Activated CD4-positive, alpha-beta T cell treated with anti-CD3 and anti-CD28 coated beads for 36 hours (primary cell): Measurements from ENCODE around the gene STOML1. TPM values are rescaled to one million over a fixed set of nuclear protein-coding genes. Genes with fewer than 3 reads are reported as not detected.
"Not testable (repeated sequence)": the region's sequence is repeated elsewhere in the genome, so short reads cannot be mapped to it uniquely, and the experiment has no call there.

Source experiments
- ATAC-seq: fragments of 200-7000 bp; cut with Tn5 transposase; one replicate; pipeline ENCODE4 v1.10.0; 2021; ENCODE audit warnings: mild to moderate bottlenecking, moderate library complexity
- CTCF ChIA-PET: fragments of 350-600 bp; sonication (Branson Sonifier 250); formaldehyde crosslinking; loops from one replicate; lab custom pipeline; 2021; ENCODE audit warnings: antibody characterized with exemption; lab: Charles Lee
- POLR2A ChIA-PET: fragments of 350-600 bp; sonication (Branson Sonifier 250); formaldehyde crosslinking; loops from one replicate; lab custom pipeline; 2021; ENCODE audit warnings: antibody characterized with exemption, inconsistent platforms; lab: Charles Lee
- DNase-seq: peaks from one replicate; pipeline ENCODE4 v3.0.0-alpha.2; 2020
- H3K27ac Mint-ChIP-seq: one replicate; pipeline ENCODE4 v1.8.0; 2021; ENCODE audit warnings: mixed read lengths
- H3K27me3 Mint-ChIP-seq: one replicate; pipeline ENCODE4 v1.8.0; 2021; ENCODE audit warnings: mixed read lengths
- H3K36me3 Mint-ChIP-seq: one replicate; pipeline ENCODE4 v1.8.0; 2021; ENCODE audit warnings: low read depth, mixed read lengths
- H3K4me1 Mint-ChIP-seq: one replicate; pipeline ENCODE4 v1.8.0; 2021; ENCODE audit warnings: mixed read lengths
- H3K4me3 Mint-ChIP-seq: one replicate; pipeline ENCODE4 v1.8.0; 2021; ENCODE audit warnings: mild to moderate bottlenecking, moderate library complexity, mixed read lengths
- H3K9me3 Mint-ChIP-seq: one replicate; pipeline ENCODE4 v1.8.0; 2021; ENCODE audit warnings: low read depth, mixed read lengths
- intact Hi-C, 2 experiments: fragments of 100-400 bp; cut with DNase I in 1 of 2; cut with micrococcal nuclease in 1 of 2; formaldehyde crosslinking; loops; one replicate each; pipeline versions ENCODE4 v1.14.2 to v1.15.1; 2022 to 2024; cut with DNase I, micrococcal nuclease
- total RNA-seq, 2 experiments: library from RNA; stranded (reverse); gene quantifications; one replicate each; pipeline ENCODE4 v1.2.3, GENCODE V29; 2021

Gene STOML1
- total RNA-seq, 2 experiments from 2014 or later = 6.3 to 7.1 TPM

DNA sequence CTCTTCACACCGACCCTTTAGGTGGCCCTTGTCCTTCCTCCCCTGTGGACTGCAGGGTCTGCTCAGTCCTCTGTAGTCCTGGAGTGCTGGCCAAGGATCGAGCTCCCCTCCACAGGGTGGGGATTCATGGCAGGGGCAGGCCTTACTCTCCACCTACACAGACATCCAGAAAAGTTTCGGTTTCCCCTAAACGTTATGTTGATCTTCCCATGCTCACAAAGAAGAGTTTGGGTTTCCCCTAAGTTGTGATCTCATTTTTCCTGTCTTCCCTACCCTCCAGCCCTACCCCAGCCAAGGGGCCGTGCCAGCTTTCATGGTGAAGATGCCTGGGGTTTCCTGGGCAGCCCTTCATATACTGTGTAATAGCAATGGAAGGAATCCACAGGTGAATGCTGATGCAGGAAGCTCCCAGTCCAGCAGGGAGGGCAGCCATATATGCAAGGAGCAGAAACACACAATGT, 10.3 kb downstream of the STOML1 start:
- peak overlapping the region; percentile 52 for H3K4me3 Mint-ChIP-seq
- ChIA-PET CTCF (interaction anchor here (0.9 to 1.8 kb wide), 6 partner anchors 9 to 25 kb away, joined by 3 to 8 read pairs (median 4); partner anchors contain the start of genes PML and STOML1), POLR2A (no interaction called here)
- peaks cover 8% of the 10 kb centered on the region for H3K36me3 Mint-ChIP-seq
- peak overlapping the region; percentile 93 for H3K27ac Mint-ChIP-seq
- no peaks in the 10 kb centered on the region for H3K9me3 Mint-ChIP-seq
- peak; percentile 50 for DNase-seq
- peak; percentile 58 for ATAC-seq
- intact Hi-C loops = no loop called here
- H3K4me1 Mint-ChIP-seq = peaks cover 25% of the 10 kb centered on the region
- no peaks in the 10 kb centered on the region for H3K27me3 Mint-ChIP-seq

DNA sequence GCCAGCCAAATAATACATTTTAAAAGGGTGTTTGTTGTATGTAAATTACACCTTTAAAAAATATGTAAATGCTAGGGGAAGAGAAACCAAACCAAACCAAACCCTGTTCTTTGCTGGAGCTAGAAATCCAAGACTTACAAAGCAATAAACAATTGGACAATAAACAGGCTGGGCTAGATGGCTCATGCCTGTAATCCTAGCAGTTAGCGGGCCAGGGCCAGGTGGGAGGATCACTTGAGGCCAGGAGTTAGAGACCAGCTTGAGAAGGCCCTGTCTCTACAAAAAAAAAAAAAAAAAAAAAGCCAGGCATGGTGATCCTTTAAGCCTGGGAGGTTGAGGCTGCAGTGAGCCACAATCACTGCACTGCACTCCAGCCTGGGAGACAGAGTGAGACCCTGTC, 12.5 kb downstream of the STOML1 start:
- Mint-ChIP-seq H3K27ac (no peak overlapping the region), H3K4me1 (peaks cover 41% of the 10 kb centered on the region), H3K4me3 (no peak overlapping the region), H3K27me3 (peaks cover 8% of the 10 kb centered on the region), H3K36me3 (peaks cover 5% of the 10 kb centered on the region), H3K9me3 (no peaks in the 10 kb centered on the region)
- DNase-seq (no peak), ATAC-seq (no peak)
- ChIA-PET POLR2A (no interaction called here), CTCF (interaction anchor here (0.5 kb wide), 1 partner anchor 591 kb away, joined by 3 read pairs; no protein-coding TSS in a partner anchor)
- intact Hi-C loops = loop anchor here in 1 of 2 experiments (5.0 kb wide), 1 partner anchor 58 kb away; no protein-coding TSS in a partner anchor

DNA sequence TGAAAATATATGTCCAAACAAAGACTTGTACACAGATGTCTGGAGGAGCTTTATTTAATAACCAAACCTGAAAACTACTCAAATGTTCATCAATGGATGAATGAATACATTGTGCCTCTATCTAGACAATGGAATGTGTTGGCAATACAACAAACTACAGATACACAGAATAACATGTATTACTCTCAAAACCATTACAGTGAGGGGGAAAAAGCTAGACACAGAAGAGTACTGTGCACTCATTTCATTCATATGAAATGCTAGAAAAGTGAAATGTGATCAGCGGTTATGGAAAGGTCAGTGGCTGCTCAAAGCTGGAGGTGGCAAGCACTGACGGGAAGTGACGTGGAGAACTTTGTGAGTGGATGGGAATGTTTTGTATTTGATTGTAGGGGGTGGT, 13.2 kb downstream of the STOML1 start:
- POLR2A ChIA-PET = no interaction called here
- peaks cover 4% of the 10 kb centered on the region for H3K9me3 Mint-ChIP-seq
- H3K36me3 Mint-ChIP-seq = peaks cover under 1% of the 10 kb centered on the region
- CTCF ChIA-PET = interaction anchor here (1.1 kb wide), 1 partner anchor 51 kb away, joined by 4 read pairs; no protein-coding TSS in a partner anchor
- peaks cover 12% of the 10 kb centered on the region for H3K27me3 Mint-ChIP-seq
- peaks cover 46% of the 10 kb centered on the region for H3K4me1 Mint-ChIP-seq
- no peak overlapping the region for H3K27ac Mint-ChIP-seq
- DNase-seq (no peak), ATAC-seq (no peak)
- H3K4me3 Mint-ChIP-seq = no peak overlapping the region
- intact Hi-C loops = loop anchor here in 1 of 2 experiments (5.0 kb wide), 1 partner anchor 58 kb away; no protein-coding TSS in a partner anchor

DNA sequence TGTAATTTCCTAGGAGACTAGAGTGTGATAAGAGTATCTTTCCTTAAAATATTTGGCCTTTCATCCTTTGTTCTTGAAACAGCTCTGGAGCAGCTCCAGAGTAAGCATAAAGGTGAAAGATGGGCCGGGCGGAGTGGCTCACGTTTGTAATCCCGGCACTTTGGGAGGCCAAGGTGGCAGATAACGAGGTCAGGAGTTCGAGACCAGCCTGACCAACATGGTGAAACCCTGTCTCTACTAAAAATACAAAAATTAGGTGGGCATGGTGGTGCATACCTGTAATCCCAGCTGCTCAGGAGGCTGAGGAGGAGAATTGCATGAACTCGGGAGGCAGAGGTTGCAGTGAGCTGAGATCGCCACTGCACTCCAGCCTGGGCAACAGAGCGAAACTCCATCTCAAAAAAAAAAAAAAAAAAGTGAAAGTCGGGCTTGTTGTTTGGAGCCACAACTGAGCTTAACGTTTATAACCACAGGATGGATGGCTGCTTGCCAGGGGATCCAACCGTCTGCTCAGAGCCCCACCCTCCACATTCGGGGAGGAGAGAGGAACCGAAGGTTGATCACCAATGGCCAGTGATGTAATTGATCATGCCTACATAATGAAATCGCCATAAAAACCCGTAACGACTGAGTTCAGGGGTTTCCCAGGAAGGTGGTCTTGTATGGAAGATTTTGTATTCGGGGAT, 16.5 kb downstream of the STOML1 start:
- CTCF ChIA-PET = interaction anchor here (0.7 to 6.7 kb wide), 12 partner anchors 10 to 672 kb away, joined by 3 to 57 read pairs (median 3); partner anchors contain the start of gene PML
- Mint-ChIP-seq H3K27ac (peak overlapping the region; percentile 43), H3K4me1 (peaks cover 30% of the 10 kb centered on the region), H3K27me3 (peaks cover 12% of the 10 kb centered on the region)
- intact Hi-C loops = loop anchor here in 1 of 2 experiments (5.0 kb wide), 1 partner anchor 62 kb away; no protein-coding TSS in a partner anchor
- H3K36me3 Mint-ChIP-seq, H3K4me3 Mint-ChIP-seq, H3K9me3 Mint-ChIP-seq: not testable (repeated sequence)
- ATAC-seq = peak; percentile 20
- peak; percentile 62 for DNase-seq
- POLR2A ChIA-PET = interaction anchor here (1.7 kb wide), 1 partner anchor 31 kb away, joined by 3 read pairs; no protein-coding TSS in a partner anchor

DNA sequence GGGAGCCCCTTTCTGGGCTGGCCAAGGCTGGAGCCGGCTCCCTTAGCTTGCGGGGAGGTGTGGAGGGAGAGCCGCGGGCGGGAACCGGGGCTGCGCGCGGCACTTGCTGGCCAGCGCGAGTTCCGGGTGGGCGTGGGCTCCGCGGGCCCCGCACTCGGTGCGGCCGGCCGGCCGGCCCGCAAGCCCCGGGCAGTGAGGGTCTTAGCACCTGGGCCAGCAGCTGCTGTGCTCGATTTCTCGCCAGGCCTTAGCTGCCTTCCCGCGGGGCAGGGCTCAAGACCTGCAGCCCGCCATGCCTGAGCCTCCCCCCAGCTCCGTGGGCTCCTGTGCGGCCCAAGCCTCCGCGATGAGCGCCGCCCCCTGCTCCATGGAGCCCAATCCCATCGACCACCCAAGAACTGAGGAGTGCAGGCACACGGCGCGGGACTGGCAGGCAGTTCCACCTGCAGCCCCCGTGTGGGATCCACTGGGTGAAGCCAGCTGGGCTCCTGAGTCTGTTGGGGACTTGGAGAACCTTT, 18.4 kb downstream of the STOML1 start:
- ChIA-PET CTCF (interaction anchor here (0.6 to 6.7 kb wide), 24 partner anchors 8 to 488 kb away, joined by 3 to 57 read pairs (median 6); partner anchors contain the start of genes PML and STOML1), POLR2A (interaction anchor here (1.0 kb wide), 1 partner anchor 8 kb away, joined by 3 read pairs; no protein-coding TSS in a partner anchor)
- peaks cover 12% of the 10 kb centered on the region for H3K27me3 Mint-ChIP-seq
- H3K27ac Mint-ChIP-seq, H3K9me3 Mint-ChIP-seq, ATAC-seq, H3K4me3 Mint-ChIP-seq, H3K36me3 Mint-ChIP-seq, DNase-seq: not testable (repeated sequence)
- peaks cover 27% of the 10 kb centered on the region for H3K4me1 Mint-ChIP-seq
- intact Hi-C loops = loop anchor here (1.0 to 5.0 kb wide), 11 partner anchors 8 to 349 kb away; partner anchors contain the start of gene PML (in 1 of the 2)

DNA sequence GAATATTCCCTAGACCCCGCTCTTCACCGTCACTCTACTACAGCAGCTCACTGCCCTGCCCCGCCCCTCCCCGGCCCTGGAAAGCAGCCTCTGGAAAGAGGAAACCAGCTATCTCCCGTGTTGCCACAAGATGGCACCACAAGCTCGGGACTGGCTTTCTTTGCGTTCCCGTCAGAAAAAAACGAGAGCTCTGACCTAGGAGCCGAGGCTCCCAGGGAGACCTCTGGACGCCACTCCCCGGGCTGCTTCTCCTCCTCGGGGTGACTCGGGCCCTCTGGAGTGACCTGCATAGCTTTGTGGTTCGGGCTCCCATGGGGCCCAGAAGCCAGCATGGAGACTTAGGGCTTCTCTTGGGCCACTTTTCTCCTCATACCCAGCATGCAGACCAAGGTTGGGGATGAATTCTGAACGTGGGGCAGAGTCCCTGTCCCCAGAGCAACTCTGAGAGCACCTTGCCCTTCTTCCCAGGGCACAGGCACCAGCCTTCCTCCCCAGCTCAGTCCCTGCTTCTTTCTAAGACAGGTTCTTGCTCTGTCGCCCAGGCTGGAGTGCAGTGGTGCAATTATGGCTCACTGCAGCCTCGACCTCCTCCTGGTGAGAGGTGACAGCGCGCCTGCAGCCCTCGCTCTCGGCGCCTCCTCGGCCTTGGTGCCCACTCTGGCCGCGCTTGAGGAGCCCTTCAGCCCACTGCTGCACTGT, 19.0 kb downstream of the STOML1 start:
- Mint-ChIP-seq H3K4me3 (peak overlapping the region; percentile 8), H3K27me3 (peaks cover 12% of the 10 kb centered on the region), H3K36me3 (no peaks in the 10 kb centered on the region), H3K4me1 (peaks cover 27% of the 10 kb centered on the region), H3K27ac (no peak overlapping the region), H3K9me3 (peaks cover 4% of the 10 kb centered on the region)
- peak; percentile 88 for ATAC-seq
- DNase-seq = peak; percentile 91
- CTCF ChIA-PET = interaction anchor here (0.6 to 6.7 kb wide), 46 partner anchors 7 to 1441 kb away, joined by 3 to 57 read pairs (median 4); partner anchors contain the start of genes PML and STOML1
- POLR2A ChIA-PET = interaction anchor here (0.6 to 0.8 kb wide), 4 partner anchors 21 to 1006 kb away, joined by 3 to 6 read pairs (median 4); partner anchors contain the start of gene PML
- intact Hi-C loops = loop anchor here (1.0 to 5.0 kb wide), 11 partner anchors 8 to 349 kb away; partner anchors contain the start of gene PML (in 1 of the 2)

DNA sequence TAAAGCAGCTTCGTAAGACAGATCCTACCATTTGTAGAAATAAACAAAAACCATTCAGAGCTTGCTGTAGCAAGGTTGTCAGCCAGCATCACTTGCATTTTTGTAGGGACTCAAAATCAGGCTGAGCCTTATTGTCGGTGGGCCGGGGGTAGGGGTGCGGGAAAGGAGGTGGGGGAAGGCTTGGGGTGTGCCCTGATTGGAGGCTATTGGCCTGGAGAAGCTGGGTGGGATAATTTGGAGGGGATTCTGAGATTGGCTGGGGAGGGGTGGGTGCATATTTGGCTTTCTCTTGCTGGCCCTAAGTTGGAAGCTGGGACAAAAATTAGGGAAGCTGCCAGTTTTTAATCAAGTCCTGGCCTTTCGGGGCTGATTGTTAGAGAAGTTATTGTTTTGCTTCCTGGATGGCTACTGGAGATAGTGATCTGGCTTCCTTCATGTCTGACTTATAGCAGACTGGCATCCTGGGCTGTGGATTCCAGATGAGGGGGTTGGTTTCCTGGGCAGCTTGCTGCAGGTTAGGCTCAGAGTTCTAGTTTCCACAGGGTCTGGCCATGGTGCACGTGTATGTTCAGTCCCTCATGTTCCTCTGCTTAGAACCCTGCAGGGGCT, 22.8 kb downstream of the STOML1 start:
- no peak overlapping the region for H3K4me3 Mint-ChIP-seq
- DNase-seq = no peak
- intact Hi-C loops = loop anchor here (5.0 kb wide), 2 partner anchors 42 to 493 kb away; partner anchors contain the start of genes LOXL1 (in 1 of the 2) and UBL7 (in 1 of the 2)
- no peak for ATAC-seq
- peaks cover under 1% of the 10 kb centered on the region for H3K27me3 Mint-ChIP-seq
- H3K4me1 Mint-ChIP-seq = peaks cover 26% of the 10 kb centered on the region
- H3K36me3 Mint-ChIP-seq = no peaks in the 10 kb centered on the region
- no peak overlapping the region for H3K27ac Mint-ChIP-seq
- H3K9me3 Mint-ChIP-seq = peaks cover under 1% of the 10 kb centered on the region
- CTCF ChIA-PET = interaction anchor here (0.6 to 6.7 kb wide), 5 partner anchors 18 to 338 kb away, joined by 3 to 57 read pairs (median 3); no protein-coding TSS in a partner anchor
- POLR2A ChIA-PET = interaction anchor here (0.6 kb wide), 1 partner anchor 563 kb away, joined by 3 read pairs; no protein-coding TSS in a partner anchor

DNA sequence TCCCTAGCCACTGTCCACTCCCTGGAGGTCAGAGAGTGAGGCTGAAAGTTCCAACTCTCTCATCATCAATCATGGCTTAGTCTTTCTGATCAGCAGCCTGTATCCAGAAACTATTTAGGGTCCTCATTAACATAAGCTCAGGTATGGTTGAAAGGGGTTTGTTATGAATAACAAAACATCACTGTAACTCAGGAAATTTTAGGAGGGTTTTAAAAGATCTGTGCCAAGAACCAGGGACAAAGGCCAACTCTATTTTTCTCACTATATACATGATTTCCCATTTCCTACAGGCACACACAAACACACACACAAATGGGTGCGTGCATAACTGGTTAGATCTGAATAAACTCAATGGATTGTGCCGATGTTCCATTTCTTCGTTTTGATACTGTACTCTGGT, 23.6 kb downstream of the STOML1 start:
- ATAC-seq (no peak), DNase-seq (no peak)
- no peaks in the 10 kb centered on the region for H3K36me3 Mint-ChIP-seq
- intact Hi-C loops = loop anchor here (5.0 kb wide), 2 partner anchors 41 to 494 kb away; partner anchors contain the start of genes LOXL1 (in 1 of the 2) and UBL7 (in 1 of the 2)
- no peaks in the 10 kb centered on the region for H3K27me3 Mint-ChIP-seq
- H3K4me3 Mint-ChIP-seq = no peak overlapping the region
- ChIA-PET CTCF (interaction anchor here (1.2 kb wide), 1 partner anchor 339 kb away, joined by 3 read pairs; no protein-coding TSS in a partner anchor), POLR2A (no interaction called here)
- no peak overlapping the region for H3K27ac Mint-ChIP-seq
- H3K9me3 Mint-ChIP-seq = no peaks in the 10 kb centered on the region
- peaks cover 25% of the 10 kb centered on the region for H3K4me1 Mint-ChIP-seq

DNA sequence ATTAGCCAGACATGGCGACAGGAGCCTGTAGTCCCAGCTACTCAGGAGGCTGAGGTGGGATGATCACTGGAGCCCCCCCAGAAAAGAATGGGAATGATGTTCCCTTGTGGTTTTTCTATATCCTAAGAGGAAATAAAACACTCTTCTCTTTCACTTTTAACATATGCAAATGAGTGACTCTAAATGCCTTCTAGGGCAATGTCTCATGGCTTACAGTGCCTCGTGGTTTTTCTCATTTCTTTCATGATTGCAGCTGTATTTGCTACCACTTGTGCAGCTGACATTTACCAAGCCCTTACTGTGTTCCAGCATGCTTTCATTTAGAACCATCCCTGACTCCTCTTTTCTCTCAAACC, 26.4 kb downstream of the STOML1 start:
- H3K9me3 Mint-ChIP-seq = no peaks in the 10 kb centered on the region
- H3K27me3 Mint-ChIP-seq = no peaks in the 10 kb centered on the region
- ChIA-PET POLR2A (interaction anchor here (1.5 kb wide), 1 partner anchor 9 kb away, joined by 3 read pairs; no protein-coding TSS in a partner anchor), CTCF (interaction anchor here (0.6 to 4.0 kb wide), 23 partner anchors 9 to 637 kb away, joined by 3 to 27 read pairs (median 4); partner anchors contain the start of genes PML, STOML1 and TBC1D21)
- DNase-seq (peak; percentile 36), ATAC-seq (peak; percentile 79)
- H3K27ac Mint-ChIP-seq = peak overlapping the region; percentile 76
- H3K4me1 Mint-ChIP-seq = peaks cover 22% of the 10 kb centered on the region
- intact Hi-C loops = loop anchor here (1.0 to 5.0 kb wide), 6 partner anchors 8 to 497 kb away; partner anchors contain the start of genes LOXL1 (in 1 of the 2), PML (in 1 of the 2) and UBL7 (in 1 of the 2)
- peak overlapping the region; percentile 66 for H3K4me3 Mint-ChIP-seq
- H3K36me3 Mint-ChIP-seq = no peaks in the 10 kb centered on the region
